Measurements from ENCODE around the gene SOX12.
"Not testable (repeated sequence)": the region's sequence is repeated elsewhere in the genome, so short reads cannot be mapped to it uniquely, and the experiment has no call there.

SOX12 gene

DNA sequence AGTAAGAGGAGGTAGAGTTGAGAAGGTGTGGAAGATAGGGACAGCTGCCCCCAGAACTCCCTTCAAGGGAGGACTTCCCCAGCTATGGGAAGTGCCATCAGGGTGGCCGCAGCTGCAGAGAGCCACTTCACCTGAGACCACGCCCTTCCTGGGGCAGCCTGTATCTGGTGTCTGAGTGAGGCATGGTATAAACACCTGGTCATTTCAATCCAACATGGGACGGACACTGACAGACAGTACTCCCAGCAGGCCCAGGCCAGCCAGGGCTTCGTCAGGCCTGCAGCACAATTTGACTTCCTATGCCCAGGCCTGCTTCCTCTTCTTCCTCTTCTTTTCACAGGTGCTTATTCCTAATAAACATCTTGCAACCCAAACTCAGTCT lies 4.5 kb downstream of the SOX12 start:
- no peak for DNase-seq

DNA sequence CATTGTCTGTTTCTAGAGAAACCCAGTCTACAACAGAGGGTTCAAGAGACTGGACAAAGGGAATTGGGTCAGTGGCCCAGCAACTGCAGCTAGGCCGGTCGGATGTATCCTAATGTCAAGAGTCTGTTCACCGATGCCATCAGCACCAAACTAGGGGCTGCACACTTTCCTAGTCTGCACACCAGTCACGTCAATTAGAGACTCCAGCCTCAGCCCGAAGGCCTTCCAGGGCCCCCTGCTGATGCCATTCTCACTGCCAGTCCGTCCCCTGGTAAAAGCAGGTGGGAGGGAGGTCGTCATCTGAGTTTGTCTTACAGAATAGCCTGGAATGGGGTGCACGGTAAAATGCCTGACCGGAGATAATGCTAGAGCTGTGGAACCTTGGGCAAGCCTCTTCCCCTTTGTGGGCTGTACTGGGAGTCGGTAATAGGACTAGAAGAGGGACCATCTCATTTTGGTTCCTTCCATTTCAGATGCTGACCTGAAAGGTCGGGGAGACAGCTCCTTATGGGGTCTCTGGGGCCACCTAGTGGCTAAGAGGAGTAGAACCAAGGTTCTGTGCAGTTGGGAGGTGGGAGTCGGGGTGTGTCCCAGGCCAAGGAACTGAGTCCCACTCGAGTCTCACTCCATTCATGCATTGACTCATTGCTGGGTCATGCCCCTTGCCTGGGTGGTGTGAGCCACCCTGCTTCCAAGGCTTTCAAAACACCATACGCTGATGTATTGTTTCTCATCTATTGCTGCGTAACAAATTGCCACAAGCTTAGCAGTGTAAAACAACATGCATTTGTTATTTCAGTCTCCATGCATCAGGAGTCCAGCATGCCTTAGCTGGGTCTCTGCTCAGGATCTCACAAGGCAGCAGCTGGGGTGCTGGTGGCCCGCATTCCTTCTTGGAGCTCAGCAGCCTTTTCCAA lies 5.1 kb downstream of the SOX12 start:
- peak; percentile 49 for DNase-seq

- DNase-seq, result no peak
These were observed 9.2 kb downstream of the SOX12 start for GRCh38 chr20:334578-334977.

GRCh38 chr20:336040-336439 lies 10.7 kb downstream of the SOX12 start:
- not testable (repeated sequence) for DNase-seq

DNA sequence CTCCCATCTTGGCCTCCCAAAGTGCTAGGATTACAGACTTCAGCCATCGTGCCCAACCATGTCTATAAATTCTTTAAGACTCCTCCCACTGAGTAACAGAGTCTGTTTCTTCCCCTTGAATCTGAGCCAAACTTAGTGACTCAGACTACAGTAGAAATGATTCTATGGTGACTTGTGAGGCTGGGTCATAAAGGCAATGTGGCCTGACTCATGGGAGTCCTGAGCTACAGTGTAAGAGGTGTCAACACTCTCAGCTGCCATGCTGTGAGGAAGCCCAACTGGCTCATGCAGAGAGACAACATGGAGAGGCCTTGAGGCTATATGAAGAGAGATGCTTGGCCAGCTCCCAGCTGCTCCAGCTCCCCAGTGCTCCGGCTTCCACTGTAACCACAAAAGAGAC lies 16.3 kb downstream of the SOX12 start:
- peak; percentile 31 for DNase-seq

GRCh38 chr20:343107-343506 lies 17.8 kb downstream of the SOX12 start:
- DNase-seq, result no peak

GRCh38 chr20:346033-346639 lies 20.8 kb downstream of the SOX12 start:
- no peak for DNase-seq

DNA sequence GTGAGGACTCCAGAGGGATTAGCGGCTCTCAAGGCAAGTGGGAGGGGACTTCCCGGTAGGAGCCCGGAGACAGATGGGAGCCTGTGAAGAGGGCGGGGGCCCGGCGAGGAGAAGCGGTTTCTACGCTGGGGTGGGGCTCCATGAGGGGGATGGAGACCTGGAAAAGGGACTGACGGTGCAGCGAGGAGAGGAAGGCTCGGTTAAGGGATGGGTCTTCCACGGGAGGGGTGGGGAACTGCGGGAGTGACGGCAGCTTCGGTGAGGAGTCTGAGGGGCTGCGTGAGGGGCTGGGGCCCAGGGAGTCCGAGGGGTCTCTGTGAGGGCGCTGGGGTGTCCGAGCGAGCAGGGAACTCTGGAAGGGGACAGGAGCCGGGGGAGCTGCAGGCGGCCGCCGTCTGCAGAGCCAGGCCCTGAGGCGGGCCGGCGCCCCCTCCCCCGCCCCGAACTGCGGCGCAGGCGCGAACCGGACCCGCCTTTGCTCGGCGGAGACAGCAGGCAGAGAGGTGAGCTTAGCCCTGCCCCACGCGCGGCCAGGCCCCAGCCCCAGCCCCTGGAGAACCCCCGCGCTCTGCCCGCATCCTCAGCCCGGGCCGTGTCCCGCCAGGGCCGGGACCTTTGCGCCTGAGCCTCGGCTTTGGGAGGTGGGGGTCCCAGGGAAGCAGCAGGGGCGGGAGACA lies 21.4 kb downstream of the SOX12 start, which contains the start of gene NRSN2:
NRSN2 (plus strand) TSS at position 472 of the 677 bp plus-strand sequence. CDS start 2,533 bp downstream, outside the sequence.
- DNase-seq, result no peak

DNA sequence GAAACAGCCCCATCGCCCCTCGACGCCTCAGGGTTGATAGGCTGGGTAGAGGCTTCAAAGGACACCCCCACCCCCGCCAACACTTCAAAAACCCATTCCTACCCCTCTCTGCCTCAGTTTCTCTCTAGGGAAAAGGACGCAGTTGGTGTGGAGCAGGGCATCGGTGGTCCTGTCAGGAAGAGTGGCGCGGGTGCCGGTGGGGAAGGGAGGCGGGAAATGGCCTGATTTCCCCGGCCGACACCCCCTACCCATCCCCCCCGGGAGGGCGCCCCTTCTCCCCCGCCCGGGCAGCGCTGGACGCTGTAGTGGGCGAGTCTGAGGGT lies 21.9 kb downstream of the SOX12 start:
- no peak for DNase-seq

DNA sequence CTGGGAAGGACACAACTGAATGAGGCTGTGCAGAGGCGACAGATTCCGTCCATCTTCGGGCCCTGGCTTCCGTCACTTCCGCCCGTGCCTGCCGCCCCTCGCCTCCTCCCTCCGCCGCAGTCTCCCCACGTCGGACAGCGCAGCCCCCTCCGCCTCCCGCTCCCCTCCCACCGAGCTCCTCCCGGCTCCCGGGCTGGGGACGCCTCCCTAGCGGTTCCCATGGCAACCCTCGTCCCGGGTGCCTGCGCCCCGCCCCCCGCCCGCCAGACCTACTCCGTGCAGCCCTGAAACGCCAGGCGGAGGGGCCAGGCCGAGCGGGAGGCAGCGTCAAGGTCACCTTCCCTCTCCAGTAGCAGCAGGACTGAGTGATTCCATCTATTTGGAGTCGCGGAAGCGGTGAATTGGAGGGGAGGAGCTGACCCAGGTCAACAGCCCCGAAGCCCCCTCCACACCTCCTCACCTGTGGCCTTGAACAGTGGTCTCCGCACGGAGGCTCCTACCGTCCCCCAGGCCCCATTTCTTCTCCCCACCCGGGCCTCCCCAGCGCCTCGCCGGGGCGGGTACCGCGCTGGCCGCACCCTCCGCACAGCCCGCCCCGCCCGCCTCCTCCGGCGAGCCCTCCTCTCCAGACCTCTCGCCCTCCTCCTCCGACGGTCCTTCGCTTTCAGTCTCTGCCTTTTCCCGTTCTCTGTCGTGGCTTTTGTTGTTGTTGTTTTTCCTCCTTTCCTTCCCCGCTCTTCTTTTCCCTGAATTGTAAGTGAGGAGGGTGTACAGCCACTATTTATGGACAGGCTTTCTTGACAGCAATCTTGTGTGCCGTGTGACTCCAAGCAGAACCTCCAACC lies 22.5 kb downstream of the SOX12 start:
- DNase-seq, result no peak

GRCh38 chr20:348972-349841 lies 23.9 kb downstream of the SOX12 start:
- DNase-seq, result no peak

DNA sequence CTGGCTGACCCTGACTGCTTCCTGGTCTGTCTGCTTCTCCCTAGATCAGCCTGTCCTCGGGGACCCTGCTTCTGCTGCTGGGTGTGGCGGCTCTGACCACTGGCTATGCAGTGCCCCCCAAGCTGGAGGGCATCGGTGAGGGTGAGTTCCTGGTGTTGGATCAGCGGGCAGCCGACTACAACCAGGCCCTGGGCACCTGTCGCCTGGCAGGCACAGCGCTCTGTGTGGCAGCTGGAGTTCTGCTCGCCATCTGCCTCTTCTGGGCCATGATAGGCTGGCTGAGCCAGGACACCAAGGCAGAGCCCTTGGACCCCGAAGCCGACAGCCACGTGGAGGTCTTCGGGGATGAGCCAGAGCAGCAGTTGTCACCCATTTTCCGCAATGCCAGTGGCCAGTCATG lies 27.8 kb downstream of the SOX12 start:
- no peak for DNase-seq

DNA sequence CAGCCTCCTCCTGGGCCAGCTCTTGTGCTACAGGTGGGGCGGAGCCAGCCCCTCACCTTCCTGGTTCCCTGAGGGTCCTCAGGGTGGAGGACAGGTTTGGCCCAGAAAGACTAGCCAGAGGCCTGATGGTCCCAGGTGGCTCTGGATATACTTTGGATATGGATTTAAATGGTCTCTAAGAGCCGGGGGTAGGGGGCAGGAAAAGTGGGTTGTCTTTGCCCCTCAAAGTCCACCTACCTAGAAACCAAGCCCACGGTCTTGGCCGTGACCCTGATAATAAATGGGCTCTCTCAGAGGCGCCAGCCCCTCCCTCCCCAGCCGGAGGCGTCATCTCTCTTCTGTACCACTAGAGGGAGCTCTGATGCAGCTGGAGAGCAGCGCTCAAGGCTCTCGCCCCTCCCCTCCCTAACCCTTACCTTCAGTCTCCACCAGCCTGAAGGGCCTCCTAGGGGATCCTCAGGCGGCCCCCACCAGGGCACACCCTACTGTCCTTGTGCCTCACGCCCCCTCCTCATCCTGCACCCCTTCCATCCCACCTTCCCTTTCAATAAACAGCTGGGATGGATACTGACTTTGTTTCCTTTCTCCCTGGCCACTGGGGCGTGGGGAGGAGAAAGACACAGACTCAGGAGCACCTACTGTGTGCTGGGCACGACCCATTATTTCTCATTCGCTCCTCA lies 29.1 kb downstream of the SOX12 start:
- DNase-seq, result no peak

GRCh38 chr20:356154-356553 lies 30.8 kb downstream of the SOX12 start:
- DNase-seq, result not testable (repeated sequence)

DNA sequence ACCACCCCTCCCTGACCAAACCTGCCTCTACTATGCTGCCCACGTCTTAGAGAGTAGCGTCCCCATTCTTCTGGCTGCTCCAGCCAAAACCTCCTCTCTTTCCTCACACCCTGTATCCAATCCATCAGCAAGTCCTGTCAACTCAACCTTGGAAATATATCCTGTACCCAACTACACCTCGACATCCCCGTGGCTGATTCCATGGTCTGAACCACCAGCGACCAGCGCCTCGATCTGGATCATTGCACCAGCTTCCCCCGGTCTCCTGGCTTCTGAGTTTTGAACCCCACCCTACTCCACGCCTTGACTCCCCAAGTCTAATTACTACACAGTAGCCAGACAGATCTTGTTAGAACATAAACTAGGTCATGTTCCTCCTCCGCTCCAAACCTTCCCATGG lies 31.4 kb downstream of the SOX12 start:
- DNase-seq, result no peak

DNA sequence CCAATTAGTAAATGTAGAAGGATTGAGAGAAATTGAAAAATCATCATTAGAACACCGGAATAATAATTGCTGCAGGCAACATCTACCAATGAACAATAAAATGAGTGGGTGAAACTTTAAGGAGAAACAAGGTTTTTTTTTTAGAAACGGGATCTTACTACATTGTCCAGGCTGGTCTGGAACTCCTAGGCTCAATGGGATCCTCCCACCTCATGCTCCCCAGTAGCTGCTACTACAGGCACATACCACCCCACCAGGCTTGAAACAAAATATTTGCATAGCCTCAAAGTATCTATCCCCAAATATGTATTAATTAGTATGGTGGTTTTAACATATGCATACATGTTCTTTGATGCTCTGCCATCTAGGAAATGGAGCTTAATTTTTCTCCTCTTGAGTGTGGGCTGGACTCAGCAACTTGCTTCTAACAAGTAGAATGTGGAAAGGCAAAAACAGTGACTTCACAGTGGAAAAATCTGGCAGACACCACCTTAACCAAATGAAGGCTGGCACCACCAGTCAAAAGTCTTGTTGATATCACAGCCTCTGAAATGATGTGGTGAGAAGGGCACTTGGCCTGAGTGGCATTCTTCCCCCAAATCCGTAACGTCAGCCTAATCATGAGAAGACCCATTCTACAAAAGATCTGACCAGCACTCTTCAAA lies 33.7 kb downstream of the SOX12 start:
- no peak for DNase-seq

GRCh38 chr20:361561-361960 lies 36.2 kb downstream of the SOX12 start:
- DNase-seq, result no peak

DNA sequence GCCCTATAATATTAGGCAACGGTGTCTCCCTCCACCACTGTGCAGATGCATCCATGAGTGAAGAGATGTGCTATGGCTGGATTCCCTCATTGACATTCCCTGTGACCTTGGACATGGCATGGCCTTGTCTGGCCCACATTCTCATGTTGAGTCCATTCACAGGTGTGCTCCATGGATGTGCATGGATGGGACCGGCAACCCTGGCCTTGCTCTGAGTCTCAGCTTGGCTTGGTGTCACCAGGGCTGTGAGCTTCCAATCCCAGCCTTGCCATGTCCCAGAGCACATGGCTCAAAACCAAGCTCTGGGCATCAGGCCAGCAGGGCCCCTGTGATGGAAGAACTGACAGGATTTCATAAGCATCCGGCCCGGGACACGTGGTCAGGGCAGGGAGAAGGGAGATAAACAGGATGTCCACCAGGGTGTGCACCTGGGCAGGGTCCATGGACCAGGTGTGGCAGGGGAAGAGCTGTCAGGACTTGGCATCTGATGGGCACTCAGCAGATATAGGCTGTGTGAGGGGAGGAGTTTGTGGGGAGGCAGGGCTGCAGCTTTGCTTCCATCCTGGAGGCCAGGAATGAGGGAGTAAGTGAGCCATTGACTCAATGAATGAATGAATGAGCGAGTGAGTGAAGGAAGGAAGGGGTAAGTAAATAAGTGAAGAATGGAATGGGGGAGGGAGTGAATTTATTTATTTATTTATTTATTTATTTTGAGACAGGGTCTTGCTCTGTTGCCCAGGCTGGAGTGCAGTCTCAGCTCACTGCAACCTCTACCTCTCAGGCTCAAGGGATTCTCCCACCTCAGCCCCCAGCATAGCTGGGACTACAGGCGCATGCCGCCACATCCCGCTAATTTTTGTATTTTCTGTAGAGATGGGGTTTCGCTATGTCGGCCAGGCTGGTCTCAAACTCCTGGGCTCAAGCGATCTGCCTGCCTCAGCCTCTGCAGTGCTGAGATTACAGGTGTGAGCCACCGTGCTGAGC lies 37.2 kb downstream of the SOX12 start:
- DNase-seq, result no peak

DNA sequence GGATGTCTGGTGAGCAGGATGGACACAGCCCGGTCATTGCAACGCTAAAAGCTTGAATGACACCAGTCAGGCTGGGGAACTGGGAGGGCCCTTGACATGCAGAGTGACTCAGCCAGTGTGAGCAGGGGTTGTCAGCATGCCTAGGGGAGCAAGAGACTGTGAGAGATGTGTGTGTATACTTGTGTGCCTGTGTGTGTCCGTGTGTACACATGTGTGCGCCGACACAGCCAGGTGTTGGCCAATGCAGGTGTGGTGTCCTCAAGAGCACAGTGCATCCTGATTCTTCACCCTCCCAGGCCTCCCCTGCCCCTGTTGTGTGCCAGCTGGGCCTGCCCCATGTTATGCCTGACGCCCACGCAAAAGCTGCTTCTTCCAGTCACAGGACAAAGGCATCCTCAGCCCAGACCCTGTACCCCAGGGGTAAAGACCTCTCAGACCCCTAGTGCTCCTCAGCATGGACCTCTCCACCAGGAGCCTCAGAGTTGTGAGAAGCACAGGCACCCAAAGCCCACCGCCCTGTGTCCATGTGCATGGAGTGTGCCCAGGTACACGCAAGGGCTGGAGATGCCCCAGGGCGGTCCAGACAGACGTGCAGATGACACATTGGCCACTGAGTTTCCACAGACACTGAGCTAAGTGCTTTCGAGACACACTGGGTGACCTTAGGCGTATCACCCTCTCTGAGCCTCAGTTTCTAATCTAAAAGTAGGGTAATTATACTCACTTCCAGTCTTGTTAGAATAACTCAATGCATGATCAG lies 38.1 kb downstream of the SOX12 start:
- no peak for DNase-seq

Data from SIG-M5 (cell line).